IPS-18a (cell line): ENCODE measurements around the gene ABCA2.
"Not testable (repeated sequence)": the region's sequence is repeated elsewhere in the genome, so short reads cannot be mapped to it uniquely, and the experiment has no call there.

ENCODE experiments used
- H3K27ac ChIP-seq: one replicate; pipeline ENCODE4 v1.5.1; 2013; ENCODE audit warnings: low read length
- H3K27me3 ChIP-seq: one replicate; pipeline ENCODE4 v1.6.1; 2013; ENCODE audit warnings: mild to moderate bottlenecking, low read length; ENCODE audit not compliant: control insufficient read depth, insufficient read depth
- H3K36me3 ChIP-seq: one replicate; pipeline ENCODE4 v1.6.1; 2013; ENCODE audit warnings: low read depth, low read length; ENCODE audit not compliant: control insufficient read depth
- H3K4me1 ChIP-seq: one replicate; pipeline ENCODE4 v1.6.1; 2013; ENCODE audit warnings: low read depth, low read length; ENCODE audit not compliant: control insufficient read depth
- H3K4me3 ChIP-seq: one replicate; pipeline ENCODE4 v1.5.1; 2013; ENCODE audit warnings: low read length
- H3K9ac ChIP-seq: one replicate; pipeline ENCODE4 v1.6.1; 2013; ENCODE audit warnings: mild to moderate bottlenecking, low read length, moderate library complexity
- H3K9me3 ChIP-seq: one replicate; pipeline ENCODE4 v1.6.1; 2013; ENCODE audit warnings: low read depth, low read length; ENCODE audit not compliant: control insufficient read depth

ABCA2 gene

GRCh38 chr9:137039611-137040366 is 11.8 kb upstream of the ABCA2 start:
- Histone ChIP-seq H3K4me1 (no peaks in the 10 kb centered on the region), H3K27me3 (peaks cover 7% of the 10 kb centered on the region)

GRCh38 chr9:137038916-137039315 is 10.9 kb upstream of the ABCA2 start:
- Histone ChIP-seq H3K9ac (no peak overlapping the region), H3K4me1 (no peaks in the 10 kb centered on the region), H3K27ac (no peak overlapping the region), H3K4me3 (no peak overlapping the region), H3K9me3 (no peaks in the 10 kb centered on the region), H3K36me3 (peaks cover 3% of the 10 kb centered on the region), H3K27me3 (no peaks in the 10 kb centered on the region)

More at GRCh38 chr9:137039611-137040366, 11.8 kb upstream of the ABCA2 start:
- no peak overlapping the region for H3K27ac ChIP-seq
- peaks cover 3% of the 10 kb centered on the region for H3K36me3 ChIP-seq
- no peak overlapping the region for H3K4me3 ChIP-seq
- no peak overlapping the region for H3K9ac ChIP-seq
- H3K9me3 ChIP-seq = no peaks in the 10 kb centered on the region

- no peaks in the 10 kb centered on the region for H3K9me3 ChIP-seq
- H3K27me3 ChIP-seq = no peaks in the 10 kb centered on the region
- H3K4me3 ChIP-seq = no peak overlapping the region
- no peak overlapping the region for H3K27ac ChIP-seq
- H3K9ac ChIP-seq = no peak overlapping the region
- no peaks in the 10 kb centered on the region for H3K4me1 ChIP-seq
- peaks cover 3% of the 10 kb centered on the region for H3K36me3 ChIP-seq
These were observed 9.4 kb upstream of the ABCA2 start for GRCh38 chr9:137037483-137037882.

GRCh38 chr9:137037035-137037434 is 9.0 kb upstream of the ABCA2 start:
- H3K9me3 ChIP-seq = no peaks in the 10 kb centered on the region
- H3K36me3 ChIP-seq = peaks cover 3% of the 10 kb centered on the region
- H3K27me3 ChIP-seq = no peaks in the 10 kb centered on the region
- H3K4me3 ChIP-seq = no peak overlapping the region
- H3K4me1 ChIP-seq = no peaks in the 10 kb centered on the region
- H3K27ac ChIP-seq = no peak overlapping the region
- H3K9ac ChIP-seq = no peak overlapping the region

- peaks cover 3% of the 10 kb centered on the region for H3K36me3 ChIP-seq
- H3K9ac ChIP-seq = no peak overlapping the region
- H3K27me3 ChIP-seq = no peaks in the 10 kb centered on the region
- H3K4me1 ChIP-seq = no peaks in the 10 kb centered on the region
- H3K27ac ChIP-seq = no peak overlapping the region
- no peaks in the 10 kb centered on the region for H3K9me3 ChIP-seq
- H3K4me3 ChIP-seq = no peak overlapping the region
These were observed 7.9 kb upstream of the ABCA2 start for GRCh38 chr9:137035937-137036336.

GRCh38 chr9:137035507-137035834 is 7.4 kb upstream of the ABCA2 start:
- Histone ChIP-seq H3K9ac (no peak overlapping the region), H3K27ac (no peak overlapping the region), H3K4me3 (no peak overlapping the region), H3K4me1 (no peaks in the 10 kb centered on the region), H3K9me3 (no peaks in the 10 kb centered on the region), H3K36me3 (peaks cover 3% of the 10 kb centered on the region), H3K27me3 (no peaks in the 10 kb centered on the region)

GRCh38 chr9:137034709-137035506 is 6.9 kb upstream of the ABCA2 start:
- Histone ChIP-seq H3K27me3 (no peaks in the 10 kb centered on the region), H3K27ac (no peak overlapping the region), H3K4me1 (no peaks in the 10 kb centered on the region), H3K9me3 (no peaks in the 10 kb centered on the region), H3K36me3 (peaks cover 3% of the 10 kb centered on the region), H3K4me3 (no peak overlapping the region), H3K9ac (no peak overlapping the region)

- no peaks in the 10 kb centered on the region for H3K36me3 ChIP-seq
- no peak overlapping the region for H3K4me3 ChIP-seq
- H3K27me3 ChIP-seq = peaks cover 1% of the 10 kb centered on the region
- no peak overlapping the region for H3K27ac ChIP-seq
- no peak overlapping the region for H3K9ac ChIP-seq
- H3K4me1 ChIP-seq = no peaks in the 10 kb centered on the region
- H3K9me3 ChIP-seq = no peaks in the 10 kb centered on the region
These were observed 6.1 kb upstream of the ABCA2 start for GRCh38 chr9:137034039-137034708.

GRCh38 chr9:137033481-137033880 is 5.4 kb upstream of the ABCA2 start:
- not testable (repeated sequence) for H3K4me1 ChIP-seq, H3K36me3 ChIP-seq, H3K27me3 ChIP-seq, H3K9me3 ChIP-seq, H3K4me3 ChIP-seq, H3K9ac ChIP-seq, H3K27ac ChIP-seq

GRCh38 chr9:137032858-137033257 is 4.8 kb upstream of the ABCA2 start:
- Histone ChIP-seq H3K4me1 (no peaks in the 10 kb centered on the region), H3K4me3 (no peak overlapping the region), H3K9ac (no peak overlapping the region), H3K27ac (no peak overlapping the region), H3K36me3 (no peaks in the 10 kb centered on the region), H3K27me3 (peaks cover 10% of the 10 kb centered on the region), H3K9me3 (no peaks in the 10 kb centered on the region)

- H3K9me3 ChIP-seq = no peaks in the 10 kb centered on the region
- no peak within 1 kb of the TSS for H3K27ac ChIP-seq
- H3K9ac ChIP-seq = no peak within 1 kb of the TSS
- H3K27me3 ChIP-seq = peaks cover 16% of the 10 kb centered on the region
- H3K36me3 ChIP-seq = no peaks in the 10 kb centered on the region
- no peaks in the 10 kb centered on the region for H3K4me1 ChIP-seq
- no peak within 1 kb of the TSS for H3K4me3 ChIP-seq
These were observed 4.0 kb upstream of the ABCA2 start, which contains the start of gene FUT7 for GRCh38 chr9:137031904-137032640. FUT7 (minus strand) TSS chr9:137032088; CDS start chr9:137031991, 97 bp downstream.
